GM21825 (cell line): Measurements from ENCODE around the gene TMEM117.
"Not testable (repeated sequence)": the region's sequence is repeated elsewhere in the genome, so short reads cannot be mapped to it uniquely, and the experiment has no call there.

Source experiments
- ATAC-seq: cut with Tn5 transposase; IDR thresholded peaks from one replicate; pipeline ENCODE4 v1.9.1; 2021; ENCODE audit warnings: mild to moderate bottlenecking, moderate library complexity; ENCODE audit not compliant: unreplicated experiment

Gene TMEM117

DNA sequence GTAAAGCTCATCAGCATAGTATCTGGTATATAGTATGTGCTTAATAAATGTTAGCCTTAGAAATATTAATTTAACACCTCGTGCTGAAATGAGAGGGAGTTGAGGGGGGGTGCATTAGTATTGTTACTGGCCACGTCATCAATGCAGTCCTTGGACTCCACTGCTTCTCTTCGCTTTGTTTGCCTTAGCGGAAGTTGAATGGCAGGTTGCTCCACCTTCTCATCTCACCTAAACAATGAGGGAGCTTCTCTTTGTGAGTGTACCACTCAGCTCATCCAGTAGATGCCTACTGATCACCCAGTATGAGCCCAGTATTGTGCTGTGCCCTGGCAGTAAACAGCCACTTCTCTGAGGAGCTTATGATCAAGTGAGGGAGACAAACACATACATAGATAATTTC lies 4.5 kb downstream of the TMEM117 start:
- ATAC-seq, result no peak

GRCh38 chr12:43841253-43841652 lies 5.4 kb downstream of the TMEM117 start:
- ATAC-seq, result no peak

DNA sequence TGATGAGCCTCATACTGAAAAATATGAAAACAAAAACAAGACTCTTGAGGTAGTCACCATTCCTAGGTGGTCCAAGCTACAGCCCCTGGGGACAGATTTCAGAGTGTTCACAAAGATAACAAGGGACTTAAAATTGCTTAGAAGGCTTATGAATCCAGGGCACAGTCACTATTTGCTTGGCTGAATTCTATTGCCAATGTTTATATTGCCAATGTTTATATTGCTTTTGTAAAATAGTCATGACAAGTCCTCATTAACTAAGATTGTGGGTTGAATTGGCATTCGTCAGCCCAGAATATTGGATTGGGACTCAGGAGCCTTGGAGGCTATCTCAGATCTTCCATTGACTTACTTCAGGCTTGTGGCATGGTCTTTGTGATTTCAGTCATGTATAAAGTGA lies 6.4 kb downstream of the TMEM117 start:
- ATAC-seq, result no peak

DNA sequence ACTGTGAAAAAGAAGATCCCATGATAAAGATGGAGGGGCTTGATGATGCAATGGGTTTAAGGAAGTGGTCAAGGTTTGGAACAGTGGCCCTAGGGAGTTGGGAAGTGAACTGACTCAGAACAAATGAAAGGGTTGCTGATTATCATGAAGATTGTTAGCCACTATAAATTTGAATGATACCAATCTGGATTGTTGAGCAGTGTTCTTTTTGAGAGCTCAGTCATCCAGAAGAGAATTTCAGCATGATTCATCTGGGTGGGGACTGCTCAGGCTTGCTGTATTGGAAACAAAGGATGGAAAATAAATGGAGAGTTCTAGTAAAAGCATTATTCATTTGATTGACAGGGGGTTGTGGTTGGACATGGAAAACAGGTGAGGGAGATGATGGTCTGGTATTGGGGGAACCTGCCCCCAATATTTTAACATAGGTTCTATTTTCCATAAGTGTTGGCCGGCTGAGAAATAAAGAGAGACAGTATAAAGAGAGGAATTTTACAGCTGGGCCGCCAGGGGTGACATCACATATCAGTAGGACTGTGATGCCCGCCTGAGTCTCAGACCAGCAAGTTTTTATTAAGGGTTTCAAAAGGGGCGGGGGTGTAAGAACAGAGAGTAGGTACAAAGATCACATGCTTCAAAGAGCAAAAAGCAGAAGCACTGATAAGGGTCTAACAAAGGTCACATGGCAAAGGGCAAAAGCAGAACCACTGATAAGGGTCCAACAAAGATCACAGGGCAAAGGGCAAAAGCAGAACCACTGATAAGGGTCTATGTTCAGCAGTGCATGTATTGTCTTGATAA lies 11.7 kb downstream of the TMEM117 start:
- ATAC-seq, result not testable (repeated sequence)

GRCh38 chr12:43848226-43848507 lies 12.3 kb downstream of the TMEM117 start:
- ATAC-seq, result no peak

GRCh38 chr12:43848786-43849185 lies 12.9 kb downstream of the TMEM117 start:
- no peak for ATAC-seq

DNA sequence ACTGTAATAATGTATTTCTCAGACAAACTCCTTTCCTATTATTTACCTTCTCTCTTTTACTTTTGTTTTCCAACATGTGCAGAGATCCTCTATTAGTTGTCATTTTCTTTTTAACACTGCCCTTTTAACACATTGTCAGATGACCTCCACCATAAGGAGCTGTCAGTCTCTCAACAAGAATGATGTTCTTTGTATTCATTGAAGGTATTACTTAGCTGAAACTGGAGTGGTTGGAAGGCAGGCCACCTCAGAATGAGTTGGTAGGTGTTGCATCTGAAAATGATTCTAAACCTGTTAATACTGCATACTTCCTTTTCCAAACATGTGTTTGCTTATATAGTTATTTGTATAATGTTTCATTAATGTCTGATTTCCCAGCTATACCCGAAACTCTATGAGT lies 16.9 kb downstream of the TMEM117 start:
- ATAC-seq, result no peak

DNA sequence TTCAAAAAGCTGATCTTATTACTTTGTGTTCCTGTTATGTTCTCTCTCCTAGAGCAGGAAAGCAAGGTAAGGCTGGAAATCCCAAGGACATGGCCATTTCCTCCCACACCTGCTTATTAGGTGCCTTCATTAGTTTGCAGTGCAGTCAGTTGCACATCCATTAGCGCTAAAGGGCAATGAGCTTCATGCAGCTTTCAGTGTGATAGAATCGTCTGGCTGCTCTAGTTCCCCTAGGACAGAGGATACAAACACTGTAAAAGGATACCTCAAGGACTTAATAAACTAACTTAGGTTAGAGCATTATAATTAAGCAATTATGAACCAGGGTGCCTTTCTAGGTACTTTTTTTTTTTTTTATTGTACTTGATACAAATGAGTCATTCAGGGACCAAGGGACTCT lies 21.1 kb downstream of the TMEM117 start:
- no peak for ATAC-seq

GRCh38 chr12:43858096-43858495 lies 22.2 kb downstream of the TMEM117 start:
- no peak for ATAC-seq

GRCh38 chr12:43858991-43859390 lies 23.1 kb downstream of the TMEM117 start:
- ATAC-seq, result no peak

GRCh38 chr12:43861015-43861839 lies 25.3 kb downstream of the TMEM117 start:
- no peak for ATAC-seq

- ATAC-seq, result no peak
These were observed 25.9 kb downstream of the TMEM117 start for GRCh38 chr12:43861840-43862150.

DNA sequence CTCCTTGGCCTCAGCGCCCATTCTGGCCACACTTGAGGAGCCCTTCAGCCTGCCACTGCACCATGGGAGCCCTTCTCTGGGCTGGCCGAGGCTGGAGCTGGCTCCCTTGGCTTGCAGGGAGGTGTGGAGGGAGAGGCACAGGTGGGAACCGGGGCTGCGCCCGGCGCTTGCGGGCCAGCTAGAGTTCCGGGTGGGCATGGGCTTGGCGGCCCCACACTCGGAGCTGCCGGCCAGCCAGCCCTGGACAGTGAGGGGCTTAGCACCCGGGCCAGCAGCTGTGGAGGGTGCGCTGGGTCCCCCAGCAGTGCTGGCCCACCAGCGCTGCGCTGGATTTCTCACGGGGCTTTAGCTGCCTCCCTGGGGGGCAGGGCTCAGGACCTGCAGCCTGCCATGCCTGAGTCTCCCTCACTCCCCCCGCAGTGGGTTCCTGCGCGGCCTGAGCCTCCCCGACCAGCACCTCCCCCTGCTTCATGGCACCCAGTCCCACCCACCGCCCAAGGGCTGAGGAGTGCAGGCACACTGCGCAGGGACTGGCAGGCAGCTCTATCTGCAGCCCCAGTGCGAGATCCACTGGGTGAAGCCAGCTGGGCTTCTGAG lies 28.0 kb downstream of the TMEM117 start:
- no peak for ATAC-seq

- ATAC-seq, result not testable (repeated sequence)
These were observed 28.7 kb downstream of the TMEM117 start for GRCh38 chr12:43864557-43864956.

DNA sequence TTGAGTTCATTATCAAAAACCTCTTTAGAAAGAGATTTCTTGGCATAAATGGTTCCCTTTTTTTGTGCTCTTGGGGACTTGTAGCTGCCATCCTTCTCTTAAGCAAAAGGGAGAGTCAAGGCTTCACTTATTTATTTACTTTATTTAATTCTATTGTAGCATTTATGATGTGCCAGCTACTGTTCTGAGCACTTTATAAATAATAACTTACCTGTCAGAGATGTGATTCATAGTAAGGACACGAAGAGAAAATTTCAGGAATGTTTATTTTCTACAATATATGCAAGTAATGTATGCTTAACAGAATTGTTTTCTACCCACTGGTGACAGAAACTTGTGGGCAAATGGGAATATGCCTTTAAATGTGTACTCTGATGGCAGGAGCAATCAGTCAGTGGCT lies 33.3 kb downstream of the TMEM117 start:
- no peak for ATAC-seq

DNA sequence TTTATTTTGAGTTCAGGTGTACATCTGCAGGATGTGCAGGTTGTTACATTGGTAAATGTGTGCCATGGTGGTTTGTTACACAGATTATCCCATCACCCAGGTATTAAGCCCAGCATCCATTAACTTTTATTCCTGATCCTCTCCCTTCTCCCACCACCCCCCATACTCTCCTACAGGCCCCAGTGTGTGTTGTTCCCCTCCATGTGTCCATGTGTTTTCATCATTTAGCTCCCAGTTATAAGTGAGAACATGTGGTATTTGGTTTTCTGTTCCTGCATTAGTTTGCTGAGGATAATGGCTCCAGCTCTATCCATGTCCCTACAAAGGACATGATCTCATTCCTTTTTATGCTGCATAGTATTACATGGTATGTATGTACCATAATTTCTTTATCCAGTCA lies 33.9 kb downstream of the TMEM117 start:
- not testable (repeated sequence) for ATAC-seq

GRCh38 chr12:43871258-43871657 lies 35.4 kb downstream of the TMEM117 start:
- ATAC-seq, result not testable (repeated sequence)

- no peak for ATAC-seq
These were observed 36.5 kb downstream of the TMEM117 start for GRCh38 chr12:43872396-43872795.

GRCh38 chr12:43878050-43878449 lies 42.2 kb downstream of the TMEM117 start:
- no peak for ATAC-seq

- no peak for ATAC-seq
These were observed 44.7 kb downstream of the TMEM117 start for GRCh38 chr12:43880547-43880946.

DNA sequence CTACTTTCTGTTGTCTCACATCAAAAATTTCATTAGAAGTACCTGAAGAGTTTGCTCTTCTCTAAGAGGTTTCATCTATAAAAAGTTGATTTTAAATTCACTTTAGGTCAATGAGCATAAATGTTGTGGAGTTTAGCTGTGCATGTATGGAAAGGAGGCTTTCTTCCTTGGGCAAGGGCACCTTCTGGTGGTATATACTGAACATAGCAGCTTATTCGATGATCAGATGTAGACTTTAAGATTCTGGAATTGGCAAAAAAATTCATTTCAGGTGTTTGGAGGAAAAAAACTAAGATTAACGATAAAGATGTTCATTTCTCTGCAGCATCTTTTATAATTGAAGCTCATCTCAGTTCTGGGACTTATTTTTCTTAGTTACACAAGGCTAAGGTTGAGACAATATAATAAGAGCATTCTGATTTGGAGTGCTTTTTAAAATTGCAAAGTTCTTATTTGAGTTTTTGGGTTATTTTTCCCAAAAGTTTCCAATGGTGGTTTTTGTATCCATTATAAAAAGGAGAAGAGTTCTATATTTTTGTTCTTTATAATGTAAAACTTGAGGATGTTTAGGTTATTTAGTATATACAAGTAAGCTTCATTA lies 46.8 kb downstream of the TMEM117 start:
- ATAC-seq, result peak; percentile 84

DNA sequence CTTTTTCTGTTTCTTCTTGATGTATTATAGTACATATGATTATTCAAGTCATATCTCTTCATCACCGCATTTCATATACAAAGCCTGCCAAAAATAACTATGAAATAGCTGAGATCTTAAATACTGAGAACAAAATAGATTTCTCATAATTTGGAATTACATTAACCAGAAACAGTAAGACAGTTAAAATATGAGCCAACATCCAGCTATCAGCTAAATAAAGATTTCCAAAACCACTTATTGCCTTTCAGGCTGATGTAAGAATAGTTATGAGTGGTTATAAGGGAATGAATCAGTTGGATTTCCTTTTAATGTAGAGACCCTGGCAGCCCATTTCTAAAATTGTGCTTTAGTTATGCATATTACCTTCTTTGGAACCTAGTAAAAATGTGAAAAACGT lies 47.4 kb downstream of the TMEM117 start:
- no peak for ATAC-seq
